Cardiac septum (tissue), 1 donor: ENCODE data around the gene OXER1. TPM values are rescaled to one million over a fixed set of nuclear protein-coding genes. Genes with fewer than 3 reads are reported as not detected.

Experiments
- DNase-seq: peaks from one replicate; pipeline ENCODE4 v3.0.0-alpha.2; 2020; ENCODE audit warnings: low spot score
- intact Hi-C: fragments of 100-400 bp; cut with DNase I; formaldehyde crosslinking; loops from one replicate; pipeline ENCODE4 v1.14.0; 2022
- total RNA-seq: library from RNA; stranded (reverse); fragmentation: NEBNext Ultra II Directional; extraction: Animal tissue kit (Norgen Biotek cat#: 25700); gene quantifications from one replicate; pipeline ENCODE4 v1.2.1, GENCODE V29; 2021
- donor health status: DM: no; HTN: no; CAD: no.

Gene OXER1
- total RNA-seq, 1 donor from 2014 or later, result 0.94 TPM

DNA sequence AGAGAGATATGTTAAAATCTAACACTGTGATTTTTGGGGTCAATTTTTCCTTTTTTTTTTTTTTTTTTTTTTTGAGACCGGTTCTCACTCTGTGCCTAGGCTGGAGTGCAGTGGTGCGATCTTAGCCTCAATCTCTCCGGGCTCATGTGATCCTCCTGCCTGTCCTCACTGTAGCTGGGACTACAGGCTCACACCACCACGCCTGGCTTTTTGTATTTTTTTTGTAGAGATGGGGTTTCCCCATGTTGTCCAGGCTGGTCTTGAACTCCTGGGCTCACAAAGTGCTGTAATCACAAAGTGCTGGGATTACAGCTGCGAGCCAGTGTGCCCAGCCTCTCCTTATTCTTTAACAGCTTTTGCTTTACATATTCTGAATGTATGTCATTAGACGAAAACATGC is 31.3 kb upstream of the OXER1 start:
- no peak for DNase-seq
- intact Hi-C loops, result no loop called here

DNA sequence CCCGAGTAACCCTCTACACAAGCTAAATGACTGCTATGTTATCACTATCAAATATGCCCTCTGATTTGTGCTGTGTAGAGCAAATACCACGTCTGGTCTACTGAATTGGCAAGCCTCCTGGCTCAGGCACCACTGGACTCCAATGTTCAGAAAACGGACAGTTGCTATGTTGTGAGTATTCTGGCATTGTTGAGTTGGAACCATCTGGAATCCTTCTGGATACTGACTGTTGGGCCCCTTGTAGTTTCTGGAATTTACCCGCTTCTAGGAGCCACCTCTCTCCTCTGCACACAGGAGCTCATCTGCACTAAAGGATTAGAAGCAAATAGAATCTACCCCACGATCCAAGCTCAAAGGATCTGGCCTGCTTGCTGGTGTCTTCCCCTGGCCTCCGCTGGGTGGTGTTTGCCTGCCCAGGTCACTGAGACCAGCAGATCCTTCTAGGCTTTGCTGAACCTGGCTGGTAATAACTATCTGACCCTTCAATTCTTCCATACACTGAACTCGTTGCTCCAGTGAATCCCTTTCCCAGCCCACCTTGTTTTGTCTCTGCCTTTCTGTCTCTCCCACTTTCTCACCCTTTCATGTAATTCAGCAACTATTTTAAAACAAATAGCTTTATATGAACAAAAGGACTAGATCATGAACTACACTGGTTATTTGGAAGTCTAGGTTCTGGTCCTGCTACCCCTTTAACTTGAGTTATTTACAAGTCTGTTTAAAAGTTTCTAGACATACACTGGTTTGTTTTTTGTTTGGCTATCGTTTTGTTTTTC is 30.5 kb upstream of the OXER1 start:
- DNase-seq, result no peak
- intact Hi-C loops, result no loop called here

DNA sequence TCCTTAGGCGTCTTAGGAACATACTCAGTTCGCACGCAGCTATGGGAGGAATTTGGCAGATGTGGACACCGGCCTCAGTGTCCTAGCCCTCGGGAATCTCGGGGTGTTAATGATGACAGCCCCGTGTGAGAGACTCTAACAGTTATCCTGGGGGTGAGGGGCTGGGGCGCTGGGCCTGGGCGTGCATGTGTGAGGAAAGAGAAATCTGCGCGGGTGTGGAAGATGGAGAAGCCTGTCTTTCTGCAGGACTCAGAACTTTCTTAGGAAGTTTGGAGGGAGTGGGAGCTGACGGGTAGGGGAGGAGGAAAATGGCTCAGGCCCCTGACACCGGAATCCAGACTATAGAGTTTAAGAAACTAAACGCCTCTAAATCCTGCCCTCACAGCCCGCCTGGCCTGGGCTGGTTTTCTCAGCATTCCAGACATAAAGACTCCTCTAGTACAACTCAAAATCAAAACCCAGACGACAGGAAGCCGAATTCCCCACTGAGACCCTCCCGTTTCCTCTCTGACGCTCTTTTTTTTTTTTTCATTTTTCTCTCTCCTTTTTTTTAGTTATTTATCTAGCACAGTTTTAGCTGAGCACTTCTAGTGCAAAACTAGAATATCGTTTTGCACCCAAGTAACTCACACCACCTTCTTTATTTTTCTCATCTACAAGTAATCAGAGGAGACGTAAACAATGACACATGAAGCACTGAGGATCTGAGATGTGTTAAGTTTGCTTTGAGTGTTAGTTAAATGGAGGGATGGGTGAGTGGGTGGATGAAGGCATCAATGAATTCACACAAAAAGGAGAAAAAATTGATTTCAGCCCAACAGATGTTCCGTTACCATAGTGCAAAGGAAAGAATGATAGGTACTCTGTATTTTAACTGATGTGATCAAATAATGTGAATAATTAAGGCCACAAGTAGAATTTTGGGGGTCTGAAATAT is 29.7 kb upstream of the OXER1 start:
- DNase-seq, result peak; percentile 71
- intact Hi-C loops, result loop anchor here (2.0 kb wide), 1 partner anchor 17 kb away; no protein-coding TSS in a partner anchor

- peak; percentile 74 for DNase-seq
- intact Hi-C loops, result loop anchor here (2.0 kb wide), 1 partner anchor 18 kb away; no protein-coding TSS in a partner anchor
Measured at GRCh38 chr2:42792583-42793333, 28.8 kb upstream of the OXER1 start, which contains the start of gene HAAO. Gene HAAO, minus strand, starts transcription at chr2:42792583. Its CDS starts 47 bp downstream, at chr2:42792536.

- peak; percentile 85 for DNase-seq
- intact Hi-C loops, result loop anchor here (2.0 kb wide), 1 partner anchor 19 kb away; no protein-coding TSS in a partner anchor
Measured at GRCh38 chr2:42792087-42792582, 28.2 kb upstream of the OXER1 start.

DNA sequence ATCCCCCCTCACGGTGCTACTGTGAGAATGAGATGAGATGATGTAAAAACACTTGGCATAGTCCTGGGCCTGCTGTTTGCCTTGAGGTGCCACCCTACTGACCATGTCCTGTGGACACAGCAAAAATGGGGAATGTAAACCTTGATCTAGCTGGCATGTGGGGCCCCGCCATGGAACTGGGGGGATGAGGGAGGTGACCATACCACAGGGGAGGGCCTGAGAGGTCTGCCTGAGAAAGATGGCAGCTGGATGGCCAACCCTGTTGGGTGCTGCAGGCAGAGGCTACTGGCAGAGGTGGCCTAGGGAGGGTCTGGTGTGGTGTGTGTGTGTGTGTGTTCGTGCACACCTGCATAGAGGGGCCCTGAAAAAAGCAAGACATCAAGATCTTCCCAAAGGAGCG is 27.7 kb upstream of the OXER1 start:
- peak; percentile 47 for DNase-seq
- intact Hi-C loops, result loop anchor here (2.0 kb wide), 1 partner anchor 19 kb away; no protein-coding TSS in a partner anchor

GRCh38 chr2:42789751-42790150 is 25.8 kb upstream of the OXER1 start:
- intact Hi-C loops, result no loop called here
- DNase-seq, result peak; percentile 50

- no peak for DNase-seq
- intact Hi-C loops, result no loop called here
Measured at GRCh38 chr2:42788882-42789281, 24.9 kb upstream of the OXER1 start.

DNA sequence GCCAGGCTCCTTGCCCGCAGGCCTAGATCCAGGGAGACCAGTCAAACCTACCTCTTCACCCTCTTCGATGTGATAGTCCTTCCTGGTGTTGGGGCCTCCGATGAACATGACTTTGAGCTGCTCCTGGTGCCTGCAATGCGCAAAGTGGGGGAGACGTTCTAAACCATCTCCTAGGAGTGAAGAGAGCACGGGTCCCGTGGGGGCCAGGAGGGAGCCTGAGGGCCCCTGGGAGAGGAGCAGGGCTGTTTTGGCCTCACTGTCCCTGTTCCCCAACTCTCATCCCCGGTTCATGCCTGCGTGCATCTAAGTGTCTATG is 24.5 kb upstream of the OXER1 start:
- DNase-seq, result no peak
- intact Hi-C loops, result no loop called here

GRCh38 chr2:42787788-42788477 is 24.0 kb upstream of the OXER1 start:
- DNase-seq, result no peak
- intact Hi-C loops, result no loop called here

DNA sequence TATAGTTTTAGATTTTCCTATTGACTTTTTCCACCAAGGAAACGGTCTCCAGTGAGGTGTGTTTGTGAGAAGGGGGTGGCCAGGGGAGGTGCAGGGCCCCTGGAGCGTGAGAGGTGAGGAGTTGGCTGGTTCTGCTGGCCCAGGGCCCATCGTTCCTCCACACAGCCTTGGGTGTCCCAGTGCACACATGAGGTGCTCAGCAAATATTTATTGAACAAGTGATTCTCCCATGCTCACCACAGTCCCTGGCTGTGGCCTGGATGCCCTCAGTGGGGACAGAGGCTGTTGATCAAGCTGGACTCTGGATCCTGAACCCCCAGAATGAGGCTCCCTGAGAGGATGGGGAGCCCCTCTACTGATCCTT is 23.5 kb upstream of the OXER1 start:
- DNase-seq, result no peak
- intact Hi-C loops, result no loop called here

- intact Hi-C loops, result no loop called here
- no peak for DNase-seq
Measured at GRCh38 chr2:42786561-42787345, 22.8 kb upstream of the OXER1 start.

- no peak for DNase-seq
- intact Hi-C loops, result no loop called here
Measured at GRCh38 chr2:42784204-42784880, 20.4 kb upstream of the OXER1 start.

- no peak for DNase-seq
- intact Hi-C loops, result no loop called here
Measured at GRCh38 chr2:42783511-42783910, 19.6 kb upstream of the OXER1 start.

- intact Hi-C loops, result no loop called here
- no peak for DNase-seq
Measured at GRCh38 chr2:42781181-42781580, 17.2 kb upstream of the OXER1 start.

DNA sequence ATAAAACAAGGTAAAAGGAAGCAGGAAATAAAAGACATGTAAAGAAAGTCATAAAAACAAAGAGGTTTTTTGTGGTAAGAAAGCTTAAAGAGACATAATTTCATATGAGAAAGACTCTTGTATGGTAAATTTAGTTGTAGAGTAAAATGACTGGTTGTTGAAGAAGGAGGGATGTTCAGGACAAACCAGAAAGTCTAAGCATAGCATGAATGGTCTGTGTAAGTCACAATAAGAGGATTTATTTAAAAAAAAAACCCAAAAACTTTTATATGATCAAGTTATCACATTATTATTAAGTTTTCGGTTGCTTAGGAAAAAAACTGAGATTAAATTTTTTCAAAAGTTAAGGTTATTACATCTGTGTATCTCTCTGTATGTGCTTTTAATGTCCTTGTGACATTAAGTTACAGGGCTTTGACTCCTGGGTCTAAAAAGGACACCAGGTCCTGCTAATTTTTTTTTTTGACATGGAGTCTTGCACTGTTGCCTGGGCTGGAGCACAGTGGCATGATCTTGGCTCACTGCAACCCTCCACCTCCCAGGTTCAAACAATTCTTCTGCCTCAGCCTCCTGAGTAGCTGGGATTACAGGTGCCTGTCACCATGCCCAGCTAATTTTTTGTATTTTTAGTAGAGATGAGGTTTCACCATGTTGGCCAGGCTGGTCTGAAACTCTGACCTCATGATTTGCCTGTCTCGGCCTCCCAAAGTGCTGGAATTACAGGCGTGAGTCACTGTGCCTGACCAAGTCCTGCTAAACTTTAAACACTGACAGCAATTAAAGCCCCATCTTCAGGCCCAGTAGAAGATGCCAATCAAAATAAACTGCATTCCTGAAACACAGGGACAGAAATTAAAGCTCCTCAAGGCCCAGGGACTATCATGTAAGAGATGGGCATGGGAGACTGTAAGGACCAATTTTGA is 14.2 kb upstream of the OXER1 start:
- peak; percentile 20 for DNase-seq
- intact Hi-C loops, result no loop called here

DNA sequence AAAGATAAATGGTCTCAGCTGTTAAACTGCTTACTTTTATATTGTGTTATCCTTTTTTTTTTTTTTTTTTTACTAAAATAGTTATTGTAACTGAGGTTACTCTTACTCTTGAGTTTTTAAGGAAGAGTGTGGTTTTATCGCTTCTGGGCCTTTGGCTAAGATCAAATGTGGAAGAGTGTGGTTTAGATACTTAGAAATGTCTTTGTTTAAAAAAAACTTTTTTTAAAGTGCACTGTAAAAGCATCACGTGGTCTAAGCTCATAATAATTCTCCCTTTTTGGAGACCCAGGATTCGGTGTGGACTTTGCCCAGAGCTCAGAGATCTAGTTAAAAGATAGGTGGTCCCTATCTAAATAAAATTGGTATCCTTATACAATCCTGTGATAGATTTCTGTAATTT is 11.9 kb upstream of the OXER1 start:
- no peak for DNase-seq
- intact Hi-C loops, result no loop called here
